Hepatocyte (in vitro differentiated cells): ENCODE measurements around the gene FBXO38. TPM values are rescaled to one million over a fixed set of nuclear protein-coding genes. Genes with fewer than 3 reads are reported as not detected.

Source experiments
- DNase-seq: peaks from one replicate; pipeline ENCODE4 v3.0.0-alpha.2; 2016; ENCODE audit warnings: low spot score
- H2AFZ ChIP-seq: fragments of 200-600 bp; sonication (generic); 2 replicates; pipeline ENCODE4 v1.6.0; 2016; ENCODE audit warnings: antibody characterized with exemption, mild to moderate bottlenecking
- H3K27ac ChIP-seq: fragments of 200-600 bp; sonication (generic); 2 replicates; pipeline ENCODE4 v1.5.1; 2016; ENCODE audit warnings: mild to moderate bottlenecking
- H3K27me3 ChIP-seq: fragments of 200-600 bp; sonication (generic); 2 replicates; pipeline ENCODE4 v1.6.1; 2016
- H3K36me3 ChIP-seq: fragments of 200-600 bp; sonication (generic); replicated peaks from 2 replicates; pipeline ENCODE4 v1.5.1; 2016; ENCODE audit warnings: low read depth; ENCODE audit not compliant: insufficient read depth
- H3K4me1 ChIP-seq: fragments of 200-600 bp; sonication (generic); 2 replicates; pipeline ENCODE4 v1.5.1; 2016; ENCODE audit warnings: mild to moderate bottlenecking, moderate library complexity; ENCODE audit not compliant: insufficient read depth
- H3K4me2 ChIP-seq: fragments of 200-600 bp; sonication (generic); 2 replicates; pipeline ENCODE4 v1.6.0; 2016
- H3K4me3 ChIP-seq: fragments of 200-600 bp; sonication (generic); 2 replicates; pipeline ENCODE4 v1.5.1; 2016; ENCODE audit warnings: mild to moderate bottlenecking
- H3K79me2 ChIP-seq: fragments of 200-600 bp; sonication (generic); 2 replicates; pipeline ENCODE4 v1.6.0; 2017; ENCODE audit warnings: mild to moderate bottlenecking
- H3K9me2 ChIP-seq: fragments of 200-600 bp; sonication (generic); replicated peaks from 2 replicates; pipeline ENCODE4 v1.6.0; 2017; ENCODE audit warnings: mild to moderate bottlenecking; ENCODE audit not compliant: insufficient read depth
- H3K9me3 ChIP-seq: fragments of 200-600 bp; sonication (generic); 2 replicates; pipeline ENCODE4 v1.5.1; 2016; ENCODE audit warnings: low read depth, mild to moderate bottlenecking
- H4K20me1 ChIP-seq: fragments of 200-600 bp; sonication (generic); 2 replicates; pipeline ENCODE4 v1.6.0; 2016; ENCODE audit warnings: mild to moderate bottlenecking; ENCODE audit not compliant: insufficient read depth, poor library complexity, severe bottlenecking
- CTCF ChIP-seq: fragments of 200-600 bp; sonication (generic); IDR thresholded peaks from 2 replicates; pipeline ENCODE4 v1.5.1; 2016; ENCODE audit warnings: antibody characterized with exemption, mild to moderate bottlenecking; ENCODE audit not compliant: poor library complexity
- EZH2 ChIP-seq: fragments of 200-600 bp; sonication (generic); IDR thresholded peaks from 2 replicates; pipeline ENCODE4 v1.6.1; 2016; ENCODE audit warnings: antibody characterized with exemption, mild to moderate bottlenecking, borderline replicate concordance
- EZH2phosphoT487 ChIP-seq: fragments of 200-600 bp; sonication (generic); IDR thresholded peaks from one replicate; pipeline ENCODE4 v1.6.1; 2018; ENCODE audit warnings: antibody characterized with exemption, mild to moderate bottlenecking, low read depth, moderate library complexity; ENCODE audit not compliant: unreplicated experiment, severe bottlenecking
- WGBS: methylation state at CpG from one replicate; pipeline ENCODE4 v1.1.6; 2016; ENCODE audit warnings: low lambda C conversion rate; ENCODE audit errors: missing lambda C conversion rate; 5-methylcytosine and 5-hydroxymethylcytosine counted together
- polyA plus RNA-seq: library from polyadenylated mRNA; unstranded; fragments of >200 nt; fragmentation: Nextera tagmentation; extraction: Ambion mirVana; gene quantifications from 2 replicates; pipeline ENCODE4 v1.2.1, GENCODE V29; 2016
- total RNA-seq: library from RNA; depleted of rRNA; stranded (reverse); fragments of >200 nt; gene quantifications from 2 replicates; pipeline ENCODE4 v1.2.3, GENCODE V29; 2014

FBXO38 gene
- total and polyA plus RNA-seq, 2 experiments from 2014 or later = 17.9 to 48.1 TPM

GRCh38 chr5:148381906-148382305 is 1.9 kb upstream of the FBXO38 start:
- no peaks in the 10 kb centered on the region for H3K27me3 ChIP-seq
- H2AFZ ChIP-seq = no peak overlapping the region
- H3K4me3 ChIP-seq = no peak overlapping the region
- no peaks in the 10 kb centered on the region for H3K9me3 ChIP-seq
- TF ChIP-seq EZH2phosphoT487 (no peak), EZH2 (no peak), CTCF (no peak)
- no peaks in the 10 kb centered on the region for H3K9me2 ChIP-seq
- DNase-seq = no peak
- H4K20me1 ChIP-seq = peaks cover 18% of the 10 kb centered on the region
- peak overlapping the region; percentile 72 for H3K4me2 ChIP-seq
- WGBS = 90% methylated on average over 3 of the region's 3 CpGs
- peaks cover 32% of the 10 kb centered on the region for H3K79me2 ChIP-seq
- peaks cover 19% of the 10 kb centered on the region for H3K4me1 ChIP-seq
- H3K27ac ChIP-seq = no peak overlapping the region
- H3K36me3 ChIP-seq = no peaks in the 10 kb centered on the region

GRCh38 chr5:148382961-148383360 is 797 bp upstream of the FBXO38 start:
- H3K4me2 ChIP-seq = peak overlapping the region; percentile 72
- peaks cover 19% of the 10 kb centered on the region for H4K20me1 ChIP-seq
- no peak for DNase-seq
- H2AFZ ChIP-seq = peak overlapping the region; percentile 67
- H3K27ac ChIP-seq = peak overlapping the region; percentile 95
- WGBS = 57% methylated on average over 4 of the region's 4 CpGs
- TF ChIP-seq EZH2phosphoT487 = no peak
- TF ChIP-seq CTCF = no peak
- no peak for TF ChIP-seq EZH2
- H3K27me3 ChIP-seq = no peaks in the 10 kb centered on the region
- peaks cover 43% of the 10 kb centered on the region for H3K79me2 ChIP-seq
- no peaks in the 10 kb centered on the region for H3K9me2 ChIP-seq
- H3K36me3 ChIP-seq = no peaks in the 10 kb centered on the region
- peaks cover 20% of the 10 kb centered on the region for H3K4me1 ChIP-seq
- peak overlapping the region; percentile 44 for H3K4me3 ChIP-seq
- no peaks in the 10 kb centered on the region for H3K9me3 ChIP-seq

- H3K27me3 ChIP-seq = no peaks in the 10 kb centered on the region
- TF ChIP-seq CTCF = no peak
- WGBS = 3% methylated on average over 6 of the region's 6 CpGs
- peaks cover 57% of the 10 kb centered on the region for H3K79me2 ChIP-seq
- H2AFZ ChIP-seq = peak overlapping the region; percentile 17
- peaks cover 34% of the 10 kb centered on the region for H3K4me1 ChIP-seq
- H3K27ac ChIP-seq = peak overlapping the region; percentile 95
- no peaks in the 10 kb centered on the region for H3K9me2 ChIP-seq
- DNase-seq = peak; percentile 23
- no peaks in the 10 kb centered on the region for H3K36me3 ChIP-seq
- H3K4me2 ChIP-seq = peak overlapping the region; percentile 91
- peaks cover 25% of the 10 kb centered on the region for H4K20me1 ChIP-seq
- H3K9me3 ChIP-seq = no peaks in the 10 kb centered on the region
- H3K4me3 ChIP-seq = peak overlapping the region; percentile 36
Observed at GRCh38 chr5:148384380-148384737, 601 bp downstream of the FBXO38 start.

GRCh38 chr5:148385094-148385493 is 1.3 kb downstream of the FBXO38 start:
- Histone ChIP-seq H3K27me3 (no peaks in the 10 kb centered on the region), H3K27ac (peak overlapping the region; percentile 95), H3K4me1 (peaks cover 35% of the 10 kb centered on the region), H3K79me2 (peaks cover 64% of the 10 kb centered on the region), H2AFZ (no peak overlapping the region), H3K9me3 (no peaks in the 10 kb centered on the region), H3K9me2 (no peaks in the 10 kb centered on the region), H3K4me2 (peak overlapping the region; percentile 91), H3K4me3 (peak overlapping the region; percentile 36), H4K20me1 (peaks cover 25% of the 10 kb centered on the region), H3K36me3 (no peaks in the 10 kb centered on the region)
- no peak for DNase-seq
- TF ChIP-seq EZH2 = no peak
- no peak for TF ChIP-seq EZH2phosphoT487
- TF ChIP-seq CTCF = no peak
- WGBS = 100% methylated on average over 1 of the region's 1 CpG
